GM18499 (cell line): ENCODE results near the gene ADTRP.

Experiments used
- ATAC-seq: cut with Tn5 transposase; IDR thresholded peaks from one replicate; pipeline ENCODE4 v1.9.1; 2021; ENCODE audit warnings: moderate number of reproducible peaks; ENCODE audit not compliant: insufficient read depth, unreplicated experiment

Gene ADTRP, protein sequence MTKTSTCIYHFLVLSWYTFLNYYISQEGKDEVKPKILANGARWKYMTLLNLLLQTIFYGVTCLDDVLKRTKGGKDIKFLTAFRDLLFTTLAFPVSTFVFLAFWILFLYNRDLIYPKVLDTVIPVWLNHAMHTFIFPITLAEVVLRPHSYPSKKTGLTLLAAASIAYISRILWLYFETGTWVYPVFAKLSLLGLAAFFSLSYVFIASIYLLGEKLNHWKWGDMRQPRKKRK

DNA sequence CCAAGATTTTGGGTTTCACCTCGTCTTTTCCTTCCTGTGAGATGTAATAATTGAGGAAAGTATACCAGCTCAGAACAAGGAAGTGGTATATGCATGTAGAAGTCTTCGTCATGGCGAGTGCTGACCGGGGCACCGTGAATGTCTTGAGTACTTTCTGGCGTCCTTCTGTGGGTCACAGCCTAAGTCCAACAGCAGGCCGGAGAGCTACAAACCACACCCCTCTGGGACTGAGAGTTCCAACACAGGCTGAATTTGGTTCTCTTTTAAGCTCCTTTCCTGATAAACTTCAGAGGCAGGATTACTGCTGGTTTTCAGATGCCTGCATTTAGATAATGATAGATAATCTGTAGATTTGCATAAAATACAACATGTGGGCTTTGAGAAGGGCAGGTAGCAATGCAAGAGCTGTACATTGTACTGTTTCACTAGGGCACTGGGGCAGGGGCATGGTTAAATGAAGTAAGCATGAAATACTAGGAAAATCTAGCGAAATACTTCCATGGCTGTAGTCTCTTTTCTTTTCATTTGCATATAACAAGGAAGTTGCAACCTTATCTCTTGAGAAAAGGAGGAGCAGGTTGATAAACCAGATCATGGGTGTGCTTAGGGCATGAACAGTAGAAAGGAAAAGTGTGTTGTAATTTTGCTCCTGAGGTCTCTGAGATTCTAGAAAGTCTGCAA is at the start of gene ADTRP:
ADTRP (minus strand) TSS at position 156 of the 681 bp plus-strand sequence; CDS start at position 112, 44 bp downstream.
- ATAC-seq = no peak

DNA sequence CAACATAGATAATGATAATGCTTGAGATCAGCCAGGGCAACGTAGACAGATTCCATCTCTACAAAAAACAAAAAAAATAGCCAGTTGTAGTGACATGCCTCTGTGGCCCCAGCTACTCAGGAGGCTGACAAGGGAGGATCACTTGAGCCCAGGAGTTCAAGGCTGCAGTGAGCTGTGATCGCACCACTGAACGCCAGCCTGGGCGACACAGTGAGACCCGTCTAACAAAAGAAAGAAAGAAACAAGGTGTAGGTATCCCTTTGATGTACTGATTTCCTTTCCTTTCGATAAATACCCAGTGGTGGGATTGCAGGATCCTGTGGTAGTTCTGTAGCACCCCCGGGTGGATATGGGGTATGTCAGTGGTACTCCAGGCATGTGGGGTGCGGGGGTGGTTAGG is 48.2 kb upstream of the ADTRP start:
- no peak for ATAC-seq

DNA sequence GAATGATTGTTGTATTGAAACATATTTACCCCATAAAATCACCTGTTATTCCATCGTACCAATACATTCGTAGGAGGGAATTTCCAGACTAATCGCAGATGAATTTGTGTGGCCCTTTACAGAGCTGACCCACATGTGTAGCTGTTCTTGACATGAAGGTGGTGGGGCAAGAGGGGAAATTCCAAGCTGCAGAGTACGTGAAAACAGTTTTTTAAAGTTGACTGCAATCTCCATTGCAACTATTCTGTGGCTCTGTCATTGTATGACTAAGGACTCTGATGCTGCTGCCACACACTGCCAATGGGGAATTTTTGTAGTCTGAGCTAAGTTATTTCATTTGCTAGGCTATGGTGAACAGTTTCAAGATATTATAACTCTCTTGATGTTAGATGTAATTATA is 46.4 kb upstream of the ADTRP start:
- ATAC-seq = peak; percentile 47

DNA sequence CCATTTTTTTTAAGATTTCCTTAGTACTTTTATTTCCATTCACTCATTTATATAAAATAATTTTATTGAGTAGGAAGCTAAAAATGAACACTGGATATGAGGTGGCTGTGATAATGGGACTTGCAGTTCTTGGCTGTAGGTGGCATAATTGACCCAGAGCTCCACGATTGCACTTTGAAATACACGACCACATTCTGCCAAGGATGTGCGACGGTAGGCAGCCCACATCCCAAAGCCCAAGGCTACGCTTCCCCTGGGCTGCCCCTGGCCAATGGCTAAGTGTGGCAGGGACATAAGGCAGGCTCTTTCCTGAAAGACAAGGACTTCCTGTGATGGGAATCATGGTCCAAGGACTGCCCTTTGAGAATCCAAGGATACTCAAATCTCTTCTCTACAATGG is 43.7 kb upstream of the ADTRP start:
- ATAC-seq = no peak

DNA sequence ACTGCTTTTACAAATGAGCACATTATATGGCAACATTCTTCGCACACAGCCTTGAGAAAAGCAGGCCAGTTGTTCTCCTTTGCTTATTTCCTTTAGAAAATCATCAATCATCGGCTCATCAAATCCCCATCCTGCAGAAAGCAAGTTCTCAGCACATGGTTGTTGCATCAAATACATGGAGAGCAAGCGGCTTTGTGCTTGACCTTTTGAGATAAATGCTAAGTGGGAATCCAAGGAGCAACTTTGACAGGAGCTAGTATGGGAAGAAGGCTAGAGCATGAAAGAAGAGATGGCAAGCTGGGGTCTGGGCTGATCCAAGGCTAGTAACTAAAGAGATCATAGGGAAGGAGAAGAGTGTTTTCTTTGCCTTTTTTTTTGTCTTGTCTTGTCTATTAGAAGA is 43.2 kb upstream of the ADTRP start:
- ATAC-seq = no peak

DNA sequence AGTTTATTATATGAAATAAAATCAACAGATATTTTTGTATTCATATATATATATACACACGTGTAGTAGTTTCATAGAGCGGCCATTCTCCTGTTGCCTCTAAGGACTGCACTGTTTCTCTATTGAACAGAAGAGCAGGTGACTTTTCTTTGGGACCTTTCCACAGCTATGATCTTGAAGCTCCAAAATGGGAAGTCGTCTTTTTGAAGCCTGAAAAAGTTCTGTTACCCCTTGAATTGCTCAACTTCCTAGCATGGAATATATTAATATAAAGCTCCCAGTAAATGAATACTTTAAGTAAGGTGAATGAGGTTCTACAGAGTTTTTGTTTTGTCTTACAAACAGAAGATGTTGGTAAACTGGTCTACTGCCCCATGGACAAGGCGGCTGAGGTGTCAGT is 42.2 kb upstream of the ADTRP start:
- no peak for ATAC-seq

DNA sequence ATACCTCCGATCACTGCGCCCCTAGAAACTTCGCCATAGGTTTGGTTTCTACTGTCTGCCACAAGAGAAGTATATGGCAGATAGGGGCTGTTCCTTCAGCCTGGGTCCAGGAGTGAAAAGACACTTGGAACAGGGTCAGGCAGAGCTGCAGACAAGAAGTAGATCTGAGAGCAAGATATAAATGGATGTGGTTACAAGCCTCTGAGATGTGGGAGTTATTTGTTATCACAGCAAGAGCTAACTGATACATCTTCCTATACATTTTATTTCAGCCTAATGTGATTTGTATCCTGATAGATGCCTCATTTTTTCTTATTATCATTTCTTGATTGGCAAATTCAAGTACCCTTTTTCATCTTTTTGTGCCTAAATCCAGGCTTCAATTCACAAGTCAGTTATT is 40.9 kb upstream of the ADTRP start:
- ATAC-seq = no peak

DNA sequence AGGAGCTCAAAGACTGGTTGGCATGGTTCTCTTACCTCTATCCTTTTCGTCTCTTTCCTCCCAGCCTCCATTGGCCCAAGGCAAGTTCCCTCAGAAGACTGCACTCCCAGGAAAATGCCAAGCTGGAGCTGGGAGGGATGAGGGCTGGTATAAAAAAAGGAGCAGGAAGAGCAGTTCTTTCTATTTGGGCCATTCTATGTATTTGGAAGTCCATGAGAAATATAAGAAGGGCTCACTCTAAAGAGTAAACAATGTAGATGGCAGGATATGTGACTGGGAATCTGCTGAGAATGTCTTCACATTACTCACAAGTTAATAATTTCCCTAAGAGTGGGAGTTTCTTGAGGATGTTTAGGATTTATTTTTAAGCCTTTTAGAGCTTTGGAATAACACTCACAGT is 36.6 kb upstream of the ADTRP start:
- no peak for ATAC-seq

DNA sequence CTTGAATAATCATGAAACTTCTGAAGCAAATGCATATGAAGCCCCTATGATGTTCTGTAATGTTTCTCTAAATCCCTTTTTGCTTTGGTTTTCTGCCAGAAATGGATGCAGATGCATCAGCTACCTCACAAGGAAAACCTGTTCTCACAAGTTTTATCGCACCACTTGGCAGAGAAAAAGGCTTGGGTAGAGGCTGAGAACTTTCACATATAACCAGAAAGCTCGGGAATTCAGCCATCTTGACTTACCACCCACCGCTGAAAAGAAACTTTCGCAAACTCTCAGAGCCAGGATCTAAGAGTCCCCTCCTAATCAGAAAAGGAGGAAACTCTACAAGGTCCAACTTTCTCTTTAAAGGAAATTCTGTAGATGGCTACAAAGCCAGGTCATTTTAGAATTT is 36.2 kb upstream of the ADTRP start:
- ATAC-seq = no peak

DNA sequence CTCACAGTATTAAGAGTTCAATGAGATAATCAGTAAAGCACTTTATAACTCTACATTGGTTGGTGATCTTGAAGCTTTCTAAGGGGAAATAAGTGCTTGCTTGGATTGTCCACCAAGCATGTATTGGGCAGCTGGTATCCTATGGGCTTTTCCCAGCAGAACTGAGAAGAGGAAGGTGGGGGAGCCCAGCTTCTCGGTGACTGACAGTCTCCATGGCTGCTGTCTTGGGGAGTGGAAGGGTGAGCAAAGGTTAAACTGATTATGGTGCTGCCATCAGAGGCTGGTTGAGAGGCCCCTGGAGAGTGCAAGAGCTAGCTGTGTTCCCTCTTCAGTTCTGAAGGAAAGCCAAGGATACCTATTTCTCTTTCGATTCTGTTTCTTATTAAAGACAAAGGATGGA is 35.5 kb upstream of the ADTRP start:
- no peak for ATAC-seq

DNA sequence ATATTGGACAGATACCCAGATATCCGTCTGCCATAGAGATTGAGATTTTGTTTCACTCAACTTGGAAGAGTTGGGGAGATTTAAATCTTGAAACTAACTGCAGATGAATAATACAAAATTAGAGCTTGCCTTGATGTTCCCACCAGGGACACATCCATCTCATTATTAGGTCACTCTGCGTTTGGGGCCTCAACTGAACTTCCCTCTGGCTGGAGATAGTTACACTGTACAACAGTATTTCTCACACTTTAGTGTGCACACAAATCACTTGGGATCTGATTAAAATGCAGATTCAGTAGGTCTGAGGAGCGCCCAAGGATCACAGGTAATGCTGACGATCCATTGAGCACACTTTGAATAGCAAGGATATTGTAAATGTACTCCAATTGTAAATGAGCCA is 35.0 kb upstream of the ADTRP start:
- ATAC-seq = no peak

DNA sequence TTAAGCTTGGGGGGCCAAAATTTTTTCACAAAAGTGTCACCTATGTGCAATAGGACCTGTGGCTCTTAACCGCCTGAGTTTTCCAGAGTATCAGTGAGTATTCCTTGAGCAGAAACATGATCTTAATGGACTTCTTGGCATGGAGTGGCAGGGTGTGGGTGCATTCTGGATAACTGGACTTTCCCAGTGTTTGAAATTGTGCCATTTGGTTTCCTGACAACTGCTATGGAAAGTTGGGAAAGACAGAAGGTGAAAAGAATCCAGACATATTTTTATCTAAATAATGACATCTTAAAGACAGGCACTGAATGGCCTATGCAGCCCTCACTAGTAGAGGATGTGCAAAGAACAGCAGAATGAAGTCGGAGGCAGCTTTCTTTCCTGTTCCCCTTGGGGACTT is 34.3 kb upstream of the ADTRP start:
- no peak for ATAC-seq

DNA sequence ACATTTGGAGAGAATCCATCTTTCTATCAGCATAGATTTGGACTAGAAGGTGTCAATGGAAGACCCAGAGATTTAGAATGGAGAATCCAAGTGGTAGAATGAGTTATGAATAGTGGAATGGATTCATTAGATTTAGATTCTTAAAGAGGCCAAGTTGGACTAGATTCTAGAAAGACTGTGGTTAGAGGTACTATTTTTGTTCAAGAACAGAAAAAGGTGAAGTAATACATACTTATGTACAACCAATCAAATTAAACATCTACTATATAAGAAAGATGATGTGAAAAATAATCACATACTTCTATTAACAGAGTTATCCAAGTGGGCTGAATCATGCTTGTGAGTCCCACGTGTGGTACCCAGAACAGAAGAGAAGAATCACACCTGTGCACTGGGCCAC is 33.8 kb upstream of the ADTRP start:
- ATAC-seq = no peak

DNA sequence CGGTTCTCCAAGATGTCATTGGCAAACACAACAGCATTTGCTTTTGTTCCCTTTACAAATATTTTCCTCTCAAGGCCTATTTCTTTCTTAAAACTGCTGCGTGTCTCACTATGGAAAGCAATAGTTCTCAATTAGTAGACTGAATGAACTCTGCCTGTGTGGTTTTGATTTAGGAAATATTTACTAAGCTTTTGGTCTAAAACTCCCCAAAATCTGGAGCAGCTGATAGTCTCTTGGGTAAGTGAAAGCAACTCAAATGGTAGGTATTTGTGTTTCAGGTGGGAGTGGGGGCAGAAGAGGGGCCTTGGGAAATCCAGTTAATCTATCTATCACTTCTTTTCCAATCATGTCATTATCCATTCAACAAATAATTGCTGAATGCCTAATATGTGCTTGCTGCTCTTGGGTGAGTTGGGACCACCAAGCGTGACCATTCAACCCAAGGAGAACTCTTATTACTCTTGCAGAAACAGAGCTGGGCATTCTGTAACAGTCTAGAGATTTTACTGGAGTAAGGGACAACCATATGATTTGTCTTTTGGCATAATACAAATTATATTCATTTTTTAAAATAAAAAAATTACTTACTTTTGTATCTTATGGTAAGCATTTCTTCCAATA is 33.2 kb upstream of the ADTRP start:
- no peak for ATAC-seq

DNA sequence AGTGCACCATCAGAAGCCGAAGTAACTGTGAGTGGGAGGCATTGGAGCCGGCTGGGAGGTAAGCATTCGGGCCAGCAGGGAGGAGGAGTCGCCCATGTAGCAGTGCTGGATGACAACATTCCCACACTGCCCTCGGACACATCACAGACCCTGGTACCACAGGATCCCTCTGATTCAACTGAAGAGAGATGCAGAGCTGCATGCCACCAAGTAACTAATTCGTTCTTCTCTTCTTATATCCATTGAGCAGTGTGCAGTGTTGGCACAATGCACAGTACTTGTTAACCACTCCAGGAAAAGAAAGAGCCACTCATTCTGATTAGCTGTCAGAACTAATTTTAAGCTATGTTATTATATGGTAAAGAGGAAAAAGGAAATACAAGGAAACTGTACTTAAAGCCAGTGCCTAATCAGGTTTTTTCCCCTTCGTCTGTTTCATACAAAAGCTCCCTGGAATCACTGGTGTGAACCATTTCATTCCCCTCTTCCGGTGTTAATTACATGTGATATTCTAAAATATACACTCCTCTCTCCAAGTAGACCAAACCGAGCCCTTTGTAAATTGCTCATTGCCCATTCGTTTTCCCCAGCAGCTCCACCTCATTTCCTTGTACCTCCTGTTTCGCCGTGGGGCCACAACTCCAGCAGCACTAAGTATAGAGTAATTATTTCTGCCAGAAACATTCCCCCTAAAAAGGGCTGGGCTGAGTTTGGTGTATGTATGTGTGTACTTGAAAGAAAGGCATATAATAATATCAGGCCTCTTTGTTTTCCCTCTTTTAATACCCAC is 32.4 kb upstream of the ADTRP start:
- no peak for ATAC-seq

DNA sequence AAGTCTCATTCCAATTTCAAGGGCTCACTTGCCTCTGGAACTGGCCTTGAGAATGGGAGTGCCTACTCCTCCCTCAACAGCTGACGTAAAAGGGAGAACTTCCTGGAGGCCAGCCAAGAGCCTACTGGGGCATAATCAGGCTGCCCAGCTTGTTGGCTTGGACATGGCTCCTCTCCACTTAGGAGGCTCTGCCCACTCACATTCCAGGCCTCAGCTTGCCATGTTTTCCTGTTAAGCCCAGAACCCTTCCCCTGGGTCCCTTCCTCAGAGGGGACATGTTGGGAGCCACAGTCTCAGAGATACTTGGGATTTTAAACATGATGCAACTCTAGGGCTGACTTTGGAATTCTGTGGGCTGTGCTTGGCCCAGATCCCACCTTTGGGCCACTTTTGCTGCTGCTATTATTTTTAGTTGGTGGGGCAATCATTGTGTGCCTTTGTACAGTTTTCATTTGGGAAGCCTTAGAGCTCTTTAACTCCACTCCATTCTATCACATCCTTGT is 31.5 kb upstream of the ADTRP start:
- ATAC-seq = no peak

DNA sequence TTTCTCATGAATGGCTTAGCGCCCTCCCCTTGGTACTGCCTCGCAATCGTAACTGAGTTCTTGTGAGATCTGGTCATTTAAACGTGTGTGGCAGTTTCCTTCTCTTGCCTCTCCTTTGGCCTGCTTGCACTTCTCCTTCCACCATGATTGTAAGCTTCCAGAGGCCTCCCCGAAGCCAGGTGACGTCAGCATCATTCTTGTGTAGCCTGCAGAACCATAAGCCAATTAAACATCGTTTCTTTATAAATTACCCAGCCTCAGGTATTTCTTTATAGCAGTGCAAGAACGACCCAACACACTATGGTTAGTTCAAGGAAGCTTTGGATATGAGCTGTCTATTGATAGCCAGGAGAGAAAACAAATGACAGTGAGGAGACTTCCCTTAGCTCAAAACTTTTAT is 29.5 kb upstream of the ADTRP start:
- no peak for ATAC-seq

DNA sequence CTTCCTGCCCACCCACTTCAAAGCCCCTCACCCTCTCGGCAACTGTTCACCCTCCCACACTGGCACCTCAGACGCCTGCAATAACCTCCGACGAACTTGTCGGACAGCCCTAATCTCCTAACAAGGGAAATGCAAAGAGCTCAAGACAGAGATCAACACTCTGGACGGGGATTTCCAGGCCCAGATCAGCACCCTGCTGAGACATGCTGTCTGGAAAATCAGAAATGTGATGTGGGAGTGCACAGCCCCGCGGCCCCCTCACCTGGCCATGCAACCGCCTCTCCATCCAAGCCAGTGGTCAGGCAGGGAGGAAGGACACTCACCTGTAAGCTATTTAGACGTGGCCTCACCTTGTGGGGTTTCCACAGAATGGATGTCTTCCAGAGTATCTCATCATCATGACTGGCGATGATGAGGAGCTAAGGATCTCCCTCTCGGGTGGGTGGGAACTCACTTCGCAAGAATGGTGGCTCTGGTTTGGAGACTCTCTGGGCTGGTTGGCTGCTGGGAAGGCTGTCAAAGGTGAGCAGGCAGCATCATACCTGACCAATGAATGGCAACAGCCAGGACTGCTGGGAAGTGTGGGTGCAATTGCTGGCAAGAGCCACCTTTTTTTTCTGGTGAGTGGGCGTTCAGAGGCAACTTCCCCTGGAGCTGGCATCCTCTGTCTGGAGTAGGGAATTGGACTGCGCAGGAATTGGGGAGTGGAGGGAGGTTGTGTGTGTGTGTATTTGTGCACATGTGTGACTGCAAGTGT is 28.1 kb upstream of the ADTRP start:
- ATAC-seq = no peak

DNA sequence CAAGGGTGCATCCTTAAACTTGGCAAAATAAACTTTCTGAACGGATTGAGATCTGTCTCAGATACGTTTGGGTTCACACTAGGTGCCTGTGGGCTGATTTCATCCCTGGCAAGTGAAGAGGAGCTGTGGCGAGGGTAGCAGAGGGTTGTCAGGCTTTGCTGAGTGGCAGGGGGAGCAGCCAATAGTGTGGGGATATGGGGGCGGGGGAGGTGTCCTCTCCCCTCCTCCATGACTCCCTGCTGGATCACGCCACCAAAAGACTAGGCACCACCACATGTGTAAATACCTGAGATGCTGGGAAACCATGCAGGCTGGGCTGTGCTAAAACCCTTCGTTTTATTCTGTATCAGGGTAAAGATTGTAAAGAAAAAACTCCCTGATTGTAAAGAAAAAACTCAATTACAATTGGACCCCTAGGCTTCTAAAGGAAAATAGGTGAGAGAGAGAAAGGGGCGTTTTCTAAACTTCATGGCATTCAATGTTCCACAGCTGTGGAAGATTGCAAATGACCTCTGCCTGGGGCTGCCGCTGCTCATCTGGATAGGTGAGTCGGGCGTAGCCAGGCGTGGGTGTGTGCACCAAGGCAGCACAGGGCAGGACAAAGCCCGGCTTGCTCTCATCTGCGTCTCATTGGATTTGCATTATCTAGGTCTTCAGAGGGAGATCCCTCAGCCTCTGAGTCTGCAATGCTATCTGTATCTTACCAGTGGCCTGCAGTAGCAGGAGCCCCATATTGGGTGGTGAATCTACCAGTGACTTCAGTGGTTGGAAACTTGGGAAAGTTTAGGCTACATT is 26.9 kb upstream of the ADTRP start:
- no peak for ATAC-seq
